GM23248 (cell line): ENCODE measurements around the gene SFN.

Experiments
- EZH2 ChIP-seq: fragments of 200-600 bp; sonication (generic); IDR thresholded peaks from 2 replicates; pipeline ENCODE4 v1.6.1; 2018; ENCODE audit warnings: antibody characterized with exemption, mild to moderate bottlenecking; ENCODE audit not compliant: insufficient read depth, poor library complexity, severe bottlenecking
- EZH2phosphoT487 ChIP-seq: fragments of 200-600 bp; sonication (generic); IDR thresholded peaks from 2 replicates; pipeline ENCODE4 v1.6.1; 2018; ENCODE audit warnings: antibody characterized with exemption, moderate library complexity, mild to moderate bottlenecking, low read depth; ENCODE audit not compliant: insufficient read depth

DNA sequence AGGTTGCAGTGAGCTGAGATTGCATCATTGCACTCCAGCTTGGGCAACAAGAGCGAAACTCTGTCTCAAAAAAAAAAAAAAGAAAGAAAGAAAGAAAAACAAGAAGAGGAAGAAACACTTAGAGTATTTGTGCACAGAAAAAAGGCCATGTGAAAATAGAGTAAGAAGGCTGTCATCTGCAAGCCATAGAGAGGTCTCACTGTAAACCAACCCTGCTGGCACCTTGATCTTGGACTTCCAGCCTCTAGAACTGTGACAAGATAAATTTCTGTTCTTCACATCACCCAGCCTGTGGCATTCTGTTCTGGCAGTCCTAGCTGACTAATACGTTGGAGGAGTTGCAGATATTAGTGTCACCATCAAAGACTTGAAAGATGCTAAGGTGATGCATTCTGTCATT lies 48.6 kb upstream of the SFN start:
- no peak for TF ChIP-seq EZH2
- no peak for TF ChIP-seq EZH2phosphoT487
